SK-N-SH (cell line): Measurements from ENCODE around the gene SLC24A3.

Experiments
- CTCF ChIP-seq: fragments of 200-600 bp; sonication (generic); IDR thresholded peaks from 2 replicates; pipeline ENCODE4 v1.6.1; 2017; ENCODE audit warnings: antibody characterized with exemption, mild to moderate bottlenecking, moderate library complexity
- ELF1 ChIP-seq: IDR thresholded peaks from 2 replicates; pipeline ENCODE4 v1.4.0; 2012
- EP300 ChIP-seq, 2 experiments: IDR thresholded peaks; 2 replicates each; pipeline versions ENCODE4 v1.4.0 to v1.6.1; 2012; ENCODE audit warnings: borderline replicate concordance in 1 of 2, low read depth in 1 of 2, low read length in 1 of 2
- FOXM1 ChIP-seq: IDR thresholded peaks from 2 replicates; pipeline ENCODE4 v1.4.0; 2012; ENCODE audit warnings: low read depth, mild to moderate bottlenecking
- GABPA ChIP-seq: IDR thresholded peaks from 2 replicates; pipeline ENCODE4 v1.4.0; 2012; ENCODE audit warnings: low read depth, mild to moderate bottlenecking
- JUND ChIP-seq: IDR thresholded peaks from 2 replicates; pipeline ENCODE4 v1.4.0; 2012
- MXI1 ChIP-seq: IDR thresholded peaks from 2 replicates; pipeline ENCODE4 v1.6.1; 2012; ENCODE audit warnings: mild to moderate bottlenecking, low read depth, low read length, improper control_type of control experiment
- NFIC ChIP-seq: IDR thresholded peaks from 2 replicates; pipeline ENCODE4 v1.4.0; 2012; ENCODE audit warnings: borderline replicate concordance
- NRF1 ChIP-seq: IDR thresholded peaks from 2 replicates; pipeline ENCODE4 v1.6.1; 2012; ENCODE audit warnings: low read depth, mild to moderate bottlenecking, low read length
- POLR2AphosphoS5 ChIP-seq: IDR thresholded peaks from 2 replicates; pipeline ENCODE4 v1.6.1; 2012; ENCODE audit warnings: low read depth, low read length
- RAD21 ChIP-seq: IDR thresholded peaks from 2 replicates; pipeline ENCODE4 v1.6.1; 2012; ENCODE audit warnings: mild to moderate bottlenecking, low read length
- REST ChIP-seq: IDR thresholded peaks from 2 replicates; pipeline ENCODE4 v1.6.1; 2012; ENCODE audit warnings: mild to moderate bottlenecking, low read depth, low read length, moderate library complexity
- ZBTB33 ChIP-seq: IDR thresholded peaks from 2 replicates; pipeline ENCODE4 v1.4.0; 2012; ENCODE audit warnings: low read depth, borderline replicate concordance

- TF ChIP-seq EP300 (IDR thresholded peaks at IDR 0.05; ENCODE audit: borderline replicate concordance in 1 of 2, low read depth in 1 of 2, low read length in 1 of 2) (no peak), ELF1 (no peak), POLR2AphosphoS5 (no peak), CTCF (no peak), RAD21 (no peak), GABPA (no peak), REST (no peak), NRF1 (no peak), ZBTB33 (no peak), FOXM1 (no peak), MXI1 (no peak), NFIC (no peak), JUND (no peak)
Measured at GRCh38 chr20:19347943-19348456, 135.6 kb downstream of the SLC24A3 start.
